Uterus (tissue), 2 donors: ENCODE results near the gene GCNT2.

Experiments used
- CTCF ChIP-seq, 4 experiments: fragments of 200-600 bp in 2 of 4; fragments of 450-650 bp in 2 of 4; sonication (generic) in 2 of 4; IDR thresholded peaks; one replicate each; pipeline ENCODE4 v1.5.1; 2016 to 2019; ENCODE audit warnings: antibody characterized with exemption in 4 of 4, mild to moderate bottlenecking in 2 of 4, moderate library complexity in 1 of 4
- POLR2A ChIP-seq, 2 donors: fragments of 450-650 bp; IDR thresholded peaks; one replicate each; pipeline ENCODE4 v1.6.1; 2016; ENCODE audit warnings: antibody characterized with exemption in 2 of 2, mild to moderate bottlenecking in 1 of 2, moderate library complexity in 1 of 2

DNA sequence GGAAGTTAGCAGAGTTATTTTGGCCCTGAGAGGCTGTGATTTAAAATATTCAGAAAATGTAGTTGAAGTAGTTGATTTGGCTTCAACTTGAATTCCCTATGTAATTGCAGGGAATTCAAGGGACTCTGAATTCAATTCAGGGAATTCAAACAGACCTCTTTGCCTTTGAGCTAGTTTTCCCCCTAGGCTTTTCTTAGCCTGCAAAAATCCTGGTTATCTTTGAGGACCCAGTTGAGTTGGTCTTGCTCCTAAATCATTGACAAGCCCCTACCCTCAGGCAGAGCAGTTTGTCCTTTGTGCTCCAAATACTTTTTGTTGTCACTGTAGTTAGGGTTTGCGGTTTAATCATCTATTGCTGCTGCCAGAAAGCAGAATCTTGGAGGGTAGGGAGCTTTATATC lies 20.4 kb downstream of the GCNT2 start:
- TF ChIP-seq CTCF (IDR thresholded peaks at IDR 0.05): no peak
- TF ChIP-seq POLR2A (IDR thresholded peaks at IDR 0.05): no peak
